Glutamatergic neuron (in vitro differentiated cells): ENCODE measurements around the gene TEX29. TPM values are rescaled to one million over a fixed set of nuclear protein-coding genes. Genes with fewer than 3 reads are reported as not detected.

ENCODE experiments used
- DNase-seq: peaks from one replicate; pipeline ENCODE4 v3.0.0; 2022
- H3K27ac Mint-ChIP-seq: one replicate; pipeline ENCODE4 v1.8.0; 2020; ENCODE audit warnings: mild to moderate bottlenecking, mixed read lengths, inconsistent platforms; ENCODE audit not compliant: unreplicated experiment
- H3K27me3 Mint-ChIP-seq: one replicate; pipeline ENCODE4 v1.8.0; 2020; ENCODE audit warnings: mild to moderate bottlenecking, moderate library complexity, mixed read lengths, inconsistent platforms; ENCODE audit not compliant: unreplicated experiment
- H3K36me3 Mint-ChIP-seq: one replicate; pipeline ENCODE4 v1.8.0; 2020; ENCODE audit warnings: mild to moderate bottlenecking, mixed read lengths, inconsistent platforms; ENCODE audit not compliant: unreplicated experiment
- H3K4me1 Mint-ChIP-seq: one replicate; pipeline ENCODE4 v1.8.0; 2020; ENCODE audit warnings: mild to moderate bottlenecking, low read depth, mixed read lengths, inconsistent platforms; ENCODE audit not compliant: unreplicated experiment
- H3K4me3 Mint-ChIP-seq: one replicate; pipeline ENCODE4 v1.8.0; 2020; ENCODE audit warnings: mild to moderate bottlenecking, mixed read lengths, inconsistent platforms; ENCODE audit not compliant: unreplicated experiment
- H3K9me3 Mint-ChIP-seq: one replicate; pipeline ENCODE4 v1.8.0; 2020; ENCODE audit warnings: mild to moderate bottlenecking, moderate library complexity, mixed read lengths, inconsistent platforms; ENCODE audit not compliant: unreplicated experiment
- CTCF ChIP-seq: fragments of 200-600 bp; sonication (generic); IDR thresholded peaks from one replicate; pipeline ENCODE4 v1.5.0; 2021; ENCODE audit not compliant: partially characterized antibody, unreplicated experiment
- total RNA-seq: library from RNA; stranded (reverse); fragmentation: NEBNext Ultra II Directional; extraction: Animal tissue kit (Norgen Biotek cat#: 25700); gene quantifications from one replicate; pipeline ENCODE4 v1.2.1, GENCODE V29; 2021; ENCODE audit not compliant: unreplicated experiment

The TEX29 gene
- total RNA-seq, 1 donor from 2014 or later = 0.64 TPM

GRCh38 chr13:111385183-111385857 lies 64.9 kb downstream of the TEX29 start:
- no peak overlapping the region for H3K4me3 Mint-ChIP-seq
- peaks cover 3% of the 10 kb centered on the region for H3K27me3 Mint-ChIP-seq
- peaks cover 1% of the 10 kb centered on the region for H3K4me1 Mint-ChIP-seq
- TF ChIP-seq CTCF = no peak
- H3K27ac Mint-ChIP-seq = no peak overlapping the region
- DNase-seq = peak; percentile 2
- peaks cover 7% of the 10 kb centered on the region for H3K9me3 Mint-ChIP-seq
- no peaks in the 10 kb centered on the region for H3K36me3 Mint-ChIP-seq

GRCh38 chr13:111387026-111387871 lies 66.8 kb downstream of the TEX29 start:
- DNase-seq = peak; percentile 3
- no peaks in the 10 kb centered on the region for H3K36me3 Mint-ChIP-seq
- peaks cover 1% of the 10 kb centered on the region for H3K4me1 Mint-ChIP-seq
- H3K27me3 Mint-ChIP-seq = peaks cover 5% of the 10 kb centered on the region
- no peak overlapping the region for H3K4me3 Mint-ChIP-seq
- H3K27ac Mint-ChIP-seq = no peak overlapping the region
- TF ChIP-seq CTCF = no peak
- peaks cover 4% of the 10 kb centered on the region for H3K9me3 Mint-ChIP-seq

GRCh38 chr13:111387945-111388600 lies 67.6 kb downstream of the TEX29 start:
- no peak for TF ChIP-seq CTCF
- peaks cover 7% of the 10 kb centered on the region for H3K9me3 Mint-ChIP-seq
- H3K4me1 Mint-ChIP-seq = peaks cover 1% of the 10 kb centered on the region
- no peak overlapping the region for H3K4me3 Mint-ChIP-seq
- no peak overlapping the region for H3K27ac Mint-ChIP-seq
- peak; percentile 7 for DNase-seq
- H3K36me3 Mint-ChIP-seq = no peaks in the 10 kb centered on the region
- peaks cover 5% of the 10 kb centered on the region for H3K27me3 Mint-ChIP-seq

- H3K9me3 Mint-ChIP-seq = peaks cover 7% of the 10 kb centered on the region
- peaks cover 1% of the 10 kb centered on the region for H3K4me1 Mint-ChIP-seq
- peak; percentile 10 for DNase-seq
- no peak overlapping the region for H3K4me3 Mint-ChIP-seq
- no peaks in the 10 kb centered on the region for H3K36me3 Mint-ChIP-seq
- no peak overlapping the region for H3K27ac Mint-ChIP-seq
- peaks cover 5% of the 10 kb centered on the region for H3K27me3 Mint-ChIP-seq
- TF ChIP-seq CTCF = no peak
Observed at GRCh38 chr13:111388851-111389500, 68.5 kb downstream of the TEX29 start.
